ENCODE data around the gene GTPBP4. TPM values are rescaled to one million over a fixed set of nuclear protein-coding genes. Genes with fewer than 3 reads are reported as not detected.

GTPBP4 gene
- total RNA-seq, 1 experiment from 2014 or later, result 142 TPM

GRCh38 chr10:944034-944831 is 44.0 kb upstream of the GTPBP4 start:
- no peak for TF ChIP-seq CTCF (IDR thresholded peaks at IDR 0.05; ENCODE audit: unreplicated experiment)
- Mint-ChIP-seq H3K27me3 (ENCODE audit: insufficient read depth, unreplicated experiment) (peaks cover 4% of the 10 kb centered on the region), H3K27ac (ENCODE audit: low read depth, unreplicated experiment) (no peak overlapping the region), H3K4me3 (ENCODE audit: unreplicated experiment) (no peak overlapping the region), H3K36me3 (ENCODE audit: insufficient read depth, unreplicated experiment) (no peaks in the 10 kb centered on the region), H3K4me1 (ENCODE audit: insufficient read depth, unreplicated experiment) (no peaks in the 10 kb centered on the region), H3K9me3 (ENCODE audit: unreplicated experiment) (no peaks in the 10 kb centered on the region)
- intact Hi-C loops (cut with micrococcal nuclease), result no loop called here
- no TSS peak for BruUV-seq (replicated peaks)
- CTCF ChIA-PET, result interaction anchor here (0.6 to 0.7 kb wide), 2 partner anchors 417 to 426 kb away, joined by 3 read pairs; no protein-coding TSS in a partner anchor
- no peak for DNase-seq (ENCODE audit: unreplicated experiment)
- POLR2A ChIA-PET, result interaction anchor here (1.0 kb wide), 1 partner anchor 13 kb away, joined by 5 read pairs; the partner anchor contains the start of gene LARP4B

- intact Hi-C loops (cut with micrococcal nuclease), result no loop called here
- Mint-ChIP-seq H3K4me3 (ENCODE audit: unreplicated experiment) (no peak overlapping the region), H3K27me3 (ENCODE audit: insufficient read depth, unreplicated experiment) (peaks cover 19% of the 10 kb centered on the region), H3K4me1 (ENCODE audit: insufficient read depth, unreplicated experiment) (no peaks in the 10 kb centered on the region), H3K36me3 (ENCODE audit: insufficient read depth, unreplicated experiment) (no peaks in the 10 kb centered on the region), H3K27ac (ENCODE audit: low read depth, unreplicated experiment) (no peak overlapping the region), H3K9me3 (ENCODE audit: unreplicated experiment) (no peaks in the 10 kb centered on the region)
- ChIA-PET CTCF (interaction anchor here (0.6 kb wide), 1 partner anchor 41 kb away, joined by 4 read pairs; no protein-coding TSS in a partner anchor), POLR2A (no interaction called here)
- DNase-seq (ENCODE audit: unreplicated experiment), result no peak
- no TSS peak for BruUV-seq (replicated peaks)
- no peak for TF ChIP-seq CTCF (IDR thresholded peaks at IDR 0.05; ENCODE audit: unreplicated experiment)
Observed at GRCh38 chr10:945778-946177, 42.5 kb upstream of the GTPBP4 start.

GRCh38 chr10:947051-947450 is 41.2 kb upstream of the GTPBP4 start:
- Mint-ChIP-seq H3K27ac (ENCODE audit: low read depth, unreplicated experiment) (no peak overlapping the region), H3K27me3 (ENCODE audit: insufficient read depth, unreplicated experiment) (peaks cover 27% of the 10 kb centered on the region), H3K4me1 (ENCODE audit: insufficient read depth, unreplicated experiment) (no peaks in the 10 kb centered on the region), H3K36me3 (ENCODE audit: insufficient read depth, unreplicated experiment) (no peaks in the 10 kb centered on the region), H3K4me3 (ENCODE audit: unreplicated experiment) (no peak overlapping the region), H3K9me3 (ENCODE audit: unreplicated experiment) (no peaks in the 10 kb centered on the region)
- no peak for TF ChIP-seq CTCF (IDR thresholded peaks at IDR 0.05; ENCODE audit: unreplicated experiment)
- BruUV-seq (replicated peaks), result no TSS peak
- intact Hi-C loops (cut with micrococcal nuclease), result no loop called here
- ChIA-PET CTCF (no interaction called here), POLR2A (no interaction called here)
- no peak for DNase-seq (ENCODE audit: unreplicated experiment)

- ChIA-PET CTCF (no interaction called here), POLR2A (no interaction called here)
- Mint-ChIP-seq H3K4me1 (ENCODE audit: insufficient read depth, unreplicated experiment) (no peaks in the 10 kb centered on the region), H3K9me3 (ENCODE audit: unreplicated experiment) (no peaks in the 10 kb centered on the region), H3K36me3 (ENCODE audit: insufficient read depth, unreplicated experiment) (no peaks in the 10 kb centered on the region), H3K27ac (ENCODE audit: low read depth, unreplicated experiment) (no peak overlapping the region), H3K4me3 (ENCODE audit: unreplicated experiment) (no peak overlapping the region), H3K27me3 (ENCODE audit: insufficient read depth, unreplicated experiment) (peaks cover 27% of the 10 kb centered on the region)
- intact Hi-C loops (cut with micrococcal nuclease), result no loop called here
- no peak for TF ChIP-seq CTCF (IDR thresholded peaks at IDR 0.05; ENCODE audit: unreplicated experiment)
- no TSS peak for BruUV-seq (replicated peaks)
- DNase-seq (ENCODE audit: unreplicated experiment), result no peak
Observed at GRCh38 chr10:947881-948280, 40.4 kb upstream of the GTPBP4 start.
